ENCODE data around the gene PLA2G2D. TPM values are rescaled to one million over a fixed set of nuclear protein-coding genes. Genes with fewer than 3 reads are reported as not detected.

PLA2G2D gene
- total and polyA plus RNA-seq, 2 of the 8 experiments (the other 6 are each of a cell fraction or from before 2014, with no cell fraction given), result not detected

- no peak overlapping the region for H3K27ac ChIP-seq (ENCODE audit: low read depth, low read length)
- no peaks in the 10 kb centered on the region for H3K36me3 ChIP-seq (ENCODE audit: control insufficient read depth in 2 of 4, insufficient read depth in 4 of 4, low read length in 3 of 4)
- H3K79me2 ChIP-seq (ENCODE audit: control insufficient read depth in 1 of 2, insufficient read depth in 2 of 2, low read length in 2 of 2), result no peaks in the 10 kb centered on the region
- no peak overlapping the region for H3K9ac ChIP-seq (replicated peaks in 1 of 4; ENCODE audit: extremely low read depth in 1 of 4, low read depth in 3 of 4, low read length in 3 of 4)
- no peak overlapping the region for H3K4ac ChIP-seq (replicated peaks; ENCODE audit: insufficient read length, low read depth, low read length)
- no peak overlapping the region for H2BK120ac ChIP-seq (replicated peaks; ENCODE audit: low read depth, low read length)
- H3K23ac ChIP-seq (ENCODE audit: insufficient read length), result no peak overlapping the region
- H2AFZ ChIP-seq (ENCODE audit: low read length), result no peak overlapping the region; the same call in 1 of the 2 replicates
- POLR2A ChIA-PET (ENCODE audit: partially characterized antibody), result no interaction called here
- no peak overlapping the region for H2BK5ac ChIP-seq (ENCODE audit: low read depth, low read length)
- H3K4me3 ChIP-seq (ENCODE audit: extremely low read depth in 1 of 4, insufficient read depth in 2 of 4, low read depth in 3 of 4, low read length in 4 of 4), result no peak overlapping the region
- H4K91ac ChIP-seq (replicated peaks; ENCODE audit: insufficient read length, low read length), result no peak overlapping the region
- H3K56ac ChIP-seq (replicated peaks; ENCODE audit: insufficient read length, low read depth, low read length), result no peak overlapping the region
- no peaks in the 10 kb centered on the region for H3K23me2 ChIP-seq (ENCODE audit: low read depth, low read length)
- no peak overlapping the region for H4K8ac ChIP-seq (ENCODE audit: extremely low read depth, insufficient read depth, low read length)
- WGBS, 2 experiments (ENCODE audit: extremely low coverage in 1 of 2, insufficient coverage in 1 of 2, insufficient read length in 1 of 2, insufficient replicate concordance in 2 of 2, low coverage in 1 of 2, low lambda C conversion rate in 2 of 2, missing lambda C conversion rate in 1 of 2), result 88% methylated on average over 11 of the region's 11 CpGs; no CpG with 5 or more reads in 1 of the 2 experiments
- no peaks in the 10 kb centered on the region for H3K79me1 ChIP-seq (ENCODE audit: low read depth, low read length)
- H4K20me1 ChIP-seq (replicated peaks in 1 of 2; ENCODE audit: control insufficient read depth in 1 of 2, insufficient read depth in 2 of 2, low read length in 2 of 2), result no peaks in the 10 kb centered on the region
- no peak overlapping the region for H3K14ac ChIP-seq (ENCODE audit: insufficient read length)
- H3K18ac ChIP-seq (ENCODE audit: extremely low read depth, low read length), result no peak overlapping the region
- CTCF ChIA-PET (ENCODE audit: partially characterized antibody), result interaction anchor here (0.6 to 2.3 kb wide), 4 partner anchors 13 to 99 kb away, joined by 3 to 5 read pairs (median 5); no protein-coding TSS in a partner anchor
- H2BK20ac ChIP-seq (ENCODE audit: low read length), result no peak overlapping the region
- no peak overlapping the region for H2AK5ac ChIP-seq (ENCODE audit: low read depth, low read length)
- FAIRE-seq (no peak), DNase-seq (ENCODE audit: low read depth in 1 of 2, low spot score in 2 of 2) (no peak)
- no peak overlapping the region for H3K4me2 ChIP-seq (ENCODE audit: insufficient read depth in 1 of 2, low read depth in 2 of 2, low read length in 2 of 2)
- H4K5ac ChIP-seq (ENCODE audit: insufficient read length, low read depth, low read length), result no peak overlapping the region
- H3K4me1 ChIP-seq (replicated peaks in 1 of 4; ENCODE audit: control insufficient read depth in 3 of 4, insufficient read depth in 4 of 4, low read length in 3 of 4), result no peaks in the 10 kb centered on the region; a peak in 1 of 7 replicates
- TF ChIP-seq JUND (IDR thresholded peaks at IDR 0.05; ENCODE audit: low read length) (no peak), JUN (IDR thresholded peaks at IDR 0.05; ENCODE audit: low read depth, low read length) (no peak), USF2 (IDR thresholded peaks at IDR 0.05; ENCODE audit: low read length) (no peak), POLR2A (IDR thresholded peaks at IDR 0.05; ENCODE audit: control extremely low read depth in 1 of 2, low read depth in 2 of 2, low read length in 2 of 2) (no peak), TEAD4 (IDR thresholded peaks at IDR 0.05; ENCODE audit: low read depth, low read length) (no peak), HDAC2 (IDR thresholded peaks at IDR 0.05; ENCODE audit: borderline replicate concordance in 1 of 2, low read depth in 2 of 2, low read length in 2 of 2) (no peak)
- H2BK12ac ChIP-seq (ENCODE audit: low read depth, low read length), result no peak overlapping the region
- no peaks in the 10 kb centered on the region for H3K27me3 ChIP-seq (replicated peaks in 1 of 4; ENCODE audit: control insufficient read depth in 3 of 4, extremely low read depth in 1 of 4, insufficient read depth in 3 of 4, low read length in 3 of 4)
- no peak overlapping the region for H2BK15ac ChIP-seq (ENCODE audit: low read length)
- no peaks in the 10 kb centered on the region for H3K9me3 ChIP-seq (ENCODE audit: insufficient read depth in 2 of 2, low read depth in 1 of 2, low read length in 1 of 2)
These were observed 45.1 kb downstream of the PLA2G2D start for GRCh38 chr1:20074055-20074724.
